Measurements from ENCODE around the gene FEM1A.
"Not testable (repeated sequence)": the region's sequence is repeated elsewhere in the genome, so short reads cannot be mapped to it uniquely, and the experiment has no call there.

Gene FEM1A

GRCh38 chr19:4832776-4833175 is 41.2 kb downstream of the FEM1A start:
- Mint-ChIP-seq H3K36me3 (ENCODE audit: low read depth) (peaks cover 23% of the 10 kb centered on the region), H3K27me3 (no peaks in the 10 kb centered on the region), H3K9me3 (no peaks in the 10 kb centered on the region), H3K4me3 (peak overlapping the region; percentile 87), H3K27ac (no peak overlapping the region), H3K4me1 (ENCODE audit: low read depth) (peaks cover 28% of the 10 kb centered on the region)
- no peak for DNase-seq

- Mint-ChIP-seq H3K36me3 (ENCODE audit: low read depth) (peaks cover 33% of the 10 kb centered on the region), H3K4me1 (ENCODE audit: low read depth) (peaks cover 15% of the 10 kb centered on the region), H3K4me3 (no peak overlapping the region), H3K27ac (no peak overlapping the region), H3K27me3 (no peaks in the 10 kb centered on the region), H3K9me3 (no peaks in the 10 kb centered on the region)
- no peak for DNase-seq
These were observed 47.7 kb downstream of the FEM1A start for GRCh38 chr19:4839192-4839591.

DNA sequence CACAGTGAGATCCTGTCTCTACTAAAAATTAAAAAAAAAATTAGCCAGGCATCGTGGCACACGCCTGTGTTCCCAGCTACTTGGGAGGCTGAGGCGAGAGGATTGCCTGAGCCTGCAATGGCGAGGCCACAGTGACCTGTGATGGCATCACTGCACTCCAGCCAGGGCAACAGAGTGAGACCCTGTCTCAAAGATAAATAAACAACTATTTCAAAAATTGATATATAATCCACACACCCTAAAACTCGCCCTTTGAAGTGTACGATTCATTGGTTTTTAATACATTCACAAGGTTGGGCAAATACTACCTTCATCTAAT is 52.1 kb downstream of the FEM1A start:
- no peak for DNase-seq
- Mint-ChIP-seq H3K36me3 (ENCODE audit: low read depth) (peaks cover 50% of the 10 kb centered on the region), H3K4me1 (ENCODE audit: low read depth) (peaks cover 15% of the 10 kb centered on the region), H3K27me3 (no peaks in the 10 kb centered on the region), H3K27ac (no peak overlapping the region), H3K9me3 (no peaks in the 10 kb centered on the region), H3K4me3 (no peak overlapping the region)

- Mint-ChIP-seq H3K9me3 (no peaks in the 10 kb centered on the region), H3K4me1 (ENCODE audit: low read depth) (peaks cover 15% of the 10 kb centered on the region), H3K27ac (no peak overlapping the region), H3K4me3 (no peak overlapping the region), H3K27me3 (no peaks in the 10 kb centered on the region), H3K36me3 (ENCODE audit: low read depth) (peaks cover 43% of the 10 kb centered on the region)
- DNase-seq: no peak
These were observed 53.0 kb downstream of the FEM1A start for GRCh38 chr19:4844348-4845179.

DNA sequence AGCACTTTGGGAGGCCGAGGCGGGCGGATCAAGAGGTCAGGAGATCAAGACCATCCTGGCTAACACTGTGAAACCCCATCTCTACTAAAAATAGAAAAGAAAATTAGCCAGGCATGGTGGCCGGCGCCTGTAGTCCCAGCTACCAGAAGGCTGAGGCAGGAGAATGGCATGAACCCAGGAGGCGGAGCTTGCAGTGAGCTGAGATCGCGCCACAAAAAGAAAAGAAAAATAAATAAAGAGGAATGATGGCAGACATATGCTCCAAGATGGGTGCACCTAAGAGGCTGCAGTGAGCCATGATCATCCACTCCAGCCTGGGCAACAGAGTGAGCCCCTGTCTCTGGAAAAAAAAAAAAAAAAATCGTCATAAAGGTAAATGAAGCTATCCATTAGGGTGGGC is 54.4 kb downstream of the FEM1A start:
- not testable (repeated sequence) for H3K27ac Mint-ChIP-seq; H3K4me1 Mint-ChIP-seq (ENCODE audit: low read depth); H3K4me3 Mint-ChIP-seq; DNase-seq; H3K9me3 Mint-ChIP-seq; H3K27me3 Mint-ChIP-seq
- peaks cover 37% of the 10 kb centered on the region for H3K36me3 Mint-ChIP-seq (ENCODE audit: low read depth)

GRCh38 chr19:4847190-4847973 is 55.8 kb downstream of the FEM1A start:
- DNase-seq: no peak
- H3K4me1 Mint-ChIP-seq (ENCODE audit: low read depth): peaks cover 3% of the 10 kb centered on the region
- H3K4me3 Mint-ChIP-seq: no peak overlapping the region
- peaks cover 36% of the 10 kb centered on the region for H3K36me3 Mint-ChIP-seq (ENCODE audit: low read depth)
- no peaks in the 10 kb centered on the region for H3K27me3 Mint-ChIP-seq
- no peak overlapping the region for H3K27ac Mint-ChIP-seq
- no peaks in the 10 kb centered on the region for H3K9me3 Mint-ChIP-seq

- peaks cover 27% of the 10 kb centered on the region for H3K36me3 Mint-ChIP-seq (ENCODE audit: low read depth)
- peaks cover 3% of the 10 kb centered on the region for H3K4me1 Mint-ChIP-seq (ENCODE audit: low read depth)
- no peaks in the 10 kb centered on the region for H3K9me3 Mint-ChIP-seq
- no peak overlapping the region for H3K27ac Mint-ChIP-seq
- no peaks in the 10 kb centered on the region for H3K27me3 Mint-ChIP-seq
- no peak overlapping the region for H3K4me3 Mint-ChIP-seq
- DNase-seq: no peak
These were observed 57.5 kb downstream of the FEM1A start for GRCh38 chr19:4849019-4849418.

All from activated T-cell treated with anti-CD3 and anti-CD28 coated beads, Interleukin-2, amount 50 U/mL, for 24 hours (primary cell).